Mesodermal cell (in vitro differentiated cells): Measurements from ENCODE around the gene KCNAB3.

Source experiments
- H3K27ac ChIP-seq: 2 replicates; pipeline ENCODE4 v1.7.0; 2013; ENCODE audit warnings: mild to moderate bottlenecking, low read depth, low read length, moderate library complexity; ENCODE audit not compliant: severe bottlenecking
- H3K36me3 ChIP-seq: 2 replicates; pipeline ENCODE4 v1.7.1; 2013; ENCODE audit warnings: mild to moderate bottlenecking, low read length, moderate library complexity; ENCODE audit not compliant: control insufficient read depth, insufficient read depth
- H3K4me1 ChIP-seq: one replicate; pipeline ENCODE4 v1.7.1; 2013; ENCODE audit warnings: mild to moderate bottlenecking, low read length; ENCODE audit not compliant: insufficient read depth, control insufficient read depth, poor library complexity, severe bottlenecking
- H3K4me3 ChIP-seq: 2 replicates; pipeline ENCODE4 v1.7.0; 2013; ENCODE audit warnings: low read length, control low read depth, mild to moderate bottlenecking; ENCODE audit not compliant: insufficient read depth, poor library complexity, severe bottlenecking; ENCODE audit errors: extremely low read depth
- H3K9me3 ChIP-seq: 2 replicates; pipeline ENCODE4 v1.7.1; 2013; ENCODE audit warnings: mild to moderate bottlenecking, low read length, moderate library complexity; ENCODE audit not compliant: control insufficient read depth
- WGBS, 2 experiments: methylation state at CpG; one replicate each; pipeline ENCODE4 v1.1.5; 2013; ENCODE audit warnings: missing lambda C conversion rate in 2 of 2; ENCODE audit not compliant: insufficient coverage in 2 of 2; 5-methylcytosine and 5-hydroxymethylcytosine counted together

Gene KCNAB3

DNA sequence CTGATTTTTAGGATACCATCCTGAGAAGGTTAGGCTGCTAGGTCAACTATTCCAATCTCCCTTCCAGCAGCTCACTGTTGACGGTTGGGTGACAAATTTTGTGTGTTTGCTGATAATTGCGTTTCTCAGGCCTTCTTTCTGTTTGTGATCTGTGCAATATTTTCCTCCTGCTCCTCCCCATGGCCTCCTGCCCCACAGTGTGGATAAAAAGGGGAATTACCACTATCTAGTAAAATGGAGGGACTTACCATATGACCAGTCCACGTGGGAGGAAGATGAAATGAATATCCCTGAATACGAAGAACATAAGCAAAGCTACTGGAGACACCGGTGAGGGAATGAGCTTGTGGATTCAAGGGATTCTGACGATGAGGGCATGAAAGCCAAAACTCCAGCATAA lies 31.9 kb downstream of the KCNAB3 start:
- Histone ChIP-seq H3K9me3 (no peaks in the 10 kb centered on the region), H3K27ac (no peak overlapping the region), H3K4me1 (no peaks in the 10 kb centered on the region), H3K4me3 (no peak overlapping the region), H3K36me3 (peaks cover 90% of the 10 kb centered on the region)
- WGBS, 2 experiments, result 88 to 90% methylated on average over 4 of the region's 6 CpGs

DNA sequence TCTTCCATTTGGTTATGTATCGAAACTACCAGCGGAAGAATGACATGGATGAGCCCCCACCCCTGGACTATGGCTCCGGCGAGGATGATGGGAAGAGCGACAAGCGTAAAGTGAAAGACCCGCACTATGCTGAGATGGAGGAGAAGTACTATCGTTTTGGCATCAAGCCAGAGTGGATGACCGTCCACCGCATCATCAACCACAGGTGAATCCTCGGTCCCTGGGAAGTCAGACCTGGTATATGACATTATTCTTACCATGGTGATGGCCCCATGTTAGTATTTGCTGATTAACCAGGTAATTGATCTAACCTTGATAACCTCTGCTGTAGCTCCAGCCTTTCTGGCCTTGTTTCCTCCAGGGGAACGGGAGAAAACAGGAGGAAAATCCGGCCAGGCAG lies 32.6 kb downstream of the KCNAB3 start:
- Histone ChIP-seq H3K36me3 (peaks cover 85% of the 10 kb centered on the region), H3K27ac (no peak overlapping the region), H3K4me3 (no peak overlapping the region), H3K9me3 (no peaks in the 10 kb centered on the region), H3K4me1 (no peaks in the 10 kb centered on the region)
- 89 to 98% methylated on average over 12 to 13 of the region's 13 CpGs for WGBS, 2 experiments

DNA sequence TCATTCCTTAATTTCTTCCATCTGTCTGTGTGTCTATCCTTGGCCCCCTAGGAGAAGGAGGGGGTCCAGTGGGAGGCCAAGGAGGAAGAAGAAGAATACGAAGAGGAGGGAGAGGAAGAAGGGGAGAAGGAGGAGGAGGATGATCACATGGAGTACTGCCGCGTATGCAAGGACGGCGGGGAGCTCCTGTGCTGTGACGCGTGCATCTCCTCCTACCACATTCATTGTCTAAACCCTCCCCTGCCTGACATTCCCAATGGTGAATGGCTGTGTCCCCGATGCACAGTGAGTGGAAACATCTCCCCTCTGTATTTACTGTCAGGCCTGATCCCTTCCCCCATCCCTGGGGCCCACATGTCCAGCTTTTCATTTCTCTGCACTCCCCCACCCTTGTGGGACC lies 34.8 kb downstream of the KCNAB3 start:
- whole genome bisulfite sequencing, 2 experiments, result 97 to 100% methylated on average over 1 to 7 of the region's 8 CpGs
- Histone ChIP-seq H3K36me3 (peaks cover 84% of the 10 kb centered on the region), H3K4me3 (no peak overlapping the region), H3K27ac (no peak overlapping the region), H3K4me1 (no peaks in the 10 kb centered on the region), H3K9me3 (no peaks in the 10 kb centered on the region)

DNA sequence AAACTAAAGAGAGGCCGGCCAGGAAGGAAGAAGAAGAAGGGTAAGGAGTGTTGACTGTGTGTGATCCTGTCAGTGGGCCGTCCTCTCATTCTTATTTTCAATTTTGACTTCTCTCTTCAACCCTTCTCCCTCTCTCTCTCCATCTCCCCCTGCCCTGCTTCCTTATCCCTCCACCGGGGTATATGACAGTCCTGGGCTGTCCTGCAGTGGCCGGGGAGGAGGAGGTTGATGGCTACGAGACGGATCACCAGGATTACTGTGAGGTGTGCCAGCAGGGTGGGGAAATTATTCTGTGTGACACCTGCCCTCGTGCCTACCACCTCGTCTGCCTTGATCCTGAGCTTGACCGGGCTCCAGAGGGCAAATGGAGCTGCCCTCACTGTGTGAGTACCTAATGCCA lies 35.4 kb downstream of the KCNAB3 start:
- Histone ChIP-seq H3K9me3 (no peaks in the 10 kb centered on the region), H3K4me1 (peaks cover 4% of the 10 kb centered on the region), H3K4me3 (no peak overlapping the region), H3K36me3 (peaks cover 78% of the 10 kb centered on the region), H3K27ac (no peak overlapping the region)
- 97% methylated on average over 7 of the region's 9 CpGs for WGBS, 2 experiments

DNA sequence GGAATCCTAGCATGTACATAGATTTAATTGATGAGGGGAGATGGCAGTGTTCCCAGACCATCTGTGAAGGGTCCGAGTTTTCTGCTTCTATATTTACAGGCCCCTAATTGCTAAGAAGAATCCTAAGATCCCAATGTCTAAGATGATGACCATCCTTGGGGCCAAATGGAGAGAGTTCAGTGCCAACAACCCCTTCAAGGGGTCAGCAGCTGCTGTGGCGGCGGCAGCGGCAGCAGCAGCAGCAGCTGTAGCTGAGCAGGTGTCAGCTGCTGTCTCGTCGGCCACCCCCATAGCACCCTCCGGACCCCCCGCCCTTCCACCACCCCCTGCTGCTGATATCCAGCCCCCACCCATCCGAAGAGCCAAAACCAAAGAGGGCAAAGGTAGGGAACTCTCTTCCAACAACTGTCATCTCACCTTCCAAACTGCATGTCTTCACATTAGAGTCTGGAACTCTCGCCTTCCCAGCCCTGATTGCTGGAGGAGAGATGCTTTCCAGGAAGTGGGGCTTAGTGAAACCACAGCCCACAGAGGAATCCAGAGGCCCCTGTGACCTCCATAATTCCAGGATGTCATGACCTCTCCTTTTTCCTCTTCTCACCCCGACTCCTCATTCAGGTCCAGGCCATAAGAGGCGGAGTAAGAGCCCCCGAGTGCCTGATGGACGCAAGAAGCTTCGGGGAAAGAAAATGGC lies 36.3 kb downstream of the KCNAB3 start:
- H3K9me3 ChIP-seq, result no peaks in the 10 kb centered on the region
- H3K27ac ChIP-seq, result no peak overlapping the region
- H3K36me3 ChIP-seq, result peaks cover 69% of the 10 kb centered on the region
- 94 to 100% methylated on average over 4 to 8 of the region's 15 CpGs for WGBS, 2 experiments
- H3K4me1 ChIP-seq, result peaks cover 11% of the 10 kb centered on the region
- no peak overlapping the region for H3K4me3 ChIP-seq

DNA sequence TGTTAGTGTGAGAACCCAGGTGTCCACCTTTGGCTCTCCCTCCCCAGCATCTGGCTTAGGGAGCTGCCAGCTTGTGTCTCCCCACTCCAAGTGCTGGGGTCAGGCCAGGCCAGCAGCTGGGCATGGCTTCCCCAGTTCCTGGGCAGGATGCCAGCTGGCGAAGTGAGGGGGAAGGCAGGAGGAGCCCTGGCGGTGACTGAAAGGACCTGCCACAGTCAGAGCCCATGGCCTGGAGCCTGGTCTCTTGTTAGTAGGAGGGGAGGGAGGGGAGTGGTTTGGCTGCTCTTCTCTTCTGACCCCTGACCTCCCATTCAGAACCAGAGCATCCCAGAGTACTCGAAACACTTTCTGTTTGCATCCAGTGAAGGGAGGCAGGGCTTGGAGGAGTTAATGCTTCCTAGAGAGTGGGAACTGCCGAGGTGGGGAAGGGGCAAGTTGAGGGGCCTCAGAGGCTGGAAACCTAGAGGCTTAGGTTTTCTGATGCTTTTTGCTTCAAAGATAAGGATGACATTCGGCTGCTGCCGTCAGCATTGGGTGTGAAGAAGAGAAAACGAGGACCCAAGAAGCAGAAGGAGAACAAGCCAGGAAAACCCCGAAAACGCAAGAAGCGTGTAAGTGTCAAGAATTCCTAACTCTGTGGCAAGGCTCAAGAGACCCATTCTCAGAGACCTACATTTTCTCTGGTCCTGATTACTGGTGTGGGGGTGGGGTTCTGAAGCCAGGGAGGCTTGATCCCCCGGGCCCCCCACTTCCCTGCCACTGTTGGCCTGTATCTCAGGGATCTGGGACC lies 40.3 kb downstream of the KCNAB3 start:
- Histone ChIP-seq H3K4me1 (peaks cover 24% of the 10 kb centered on the region), H3K4me3 (no peak overlapping the region), H3K27ac (peak overlapping the region; percentile 23), H3K9me3 (no peaks in the 10 kb centered on the region), H3K36me3 (peaks cover 39% of the 10 kb centered on the region)
- WGBS, 2 experiments, result 79 to 90% methylated on average over 7 to 10 of the region's 11 CpGs

DNA sequence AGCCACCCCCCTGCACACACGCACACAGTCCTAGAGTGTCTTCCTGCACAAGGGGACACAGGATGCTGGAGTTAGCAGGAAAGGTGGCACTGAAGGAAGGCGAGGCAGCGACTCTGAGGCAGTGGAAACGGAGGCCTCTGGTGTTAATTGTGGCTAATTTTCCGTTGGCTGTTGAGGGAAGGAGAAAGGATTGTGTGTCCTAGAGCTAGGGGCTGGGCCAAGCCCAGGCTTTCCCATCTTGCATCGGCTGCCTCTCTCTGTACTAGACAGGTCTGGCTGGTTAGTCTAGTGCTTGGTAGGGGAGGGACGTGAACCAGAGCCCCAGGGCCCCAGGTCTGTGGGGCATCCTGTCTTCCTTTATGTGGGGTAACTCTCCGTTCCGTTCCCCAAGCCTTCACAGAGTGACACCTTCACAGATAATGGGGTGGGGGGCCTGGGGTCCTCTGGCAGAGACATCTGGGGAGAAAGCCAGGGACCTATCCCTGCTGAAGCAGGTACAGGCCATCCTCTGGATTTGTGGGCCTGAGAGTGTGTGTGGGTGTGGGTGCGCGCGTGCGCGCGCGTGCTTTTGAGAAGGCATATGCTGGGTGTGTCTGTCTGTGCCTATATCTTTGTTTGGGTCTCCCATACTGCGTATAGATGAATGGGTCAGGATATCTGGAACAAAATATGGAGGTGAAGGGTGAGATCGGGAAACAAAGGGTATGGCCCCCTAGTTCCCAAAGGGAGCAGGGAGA lies 41.3 kb downstream of the KCNAB3 start, which contains the start of gene CHD3:
CHD3 (plus strand) TSS at position 606 of the 737 bp plus-strand sequence. CDS start 212 bp downstream, outside the sequence.
- WGBS, 2 experiments, result 73 to 76% methylated on average over 14 of the region's 18 CpGs
- peaks cover 32% of the 10 kb centered on the region for H3K4me1 ChIP-seq
- peaks cover 28% of the 10 kb centered on the region for H3K36me3 ChIP-seq
- H3K27ac ChIP-seq, result peak within 1 kb of the TSS; percentile 92
- no peaks in the 10 kb centered on the region for H3K9me3 ChIP-seq
- peak within 1 kb of the TSS; percentile 68 for H3K4me3 ChIP-seq

DNA sequence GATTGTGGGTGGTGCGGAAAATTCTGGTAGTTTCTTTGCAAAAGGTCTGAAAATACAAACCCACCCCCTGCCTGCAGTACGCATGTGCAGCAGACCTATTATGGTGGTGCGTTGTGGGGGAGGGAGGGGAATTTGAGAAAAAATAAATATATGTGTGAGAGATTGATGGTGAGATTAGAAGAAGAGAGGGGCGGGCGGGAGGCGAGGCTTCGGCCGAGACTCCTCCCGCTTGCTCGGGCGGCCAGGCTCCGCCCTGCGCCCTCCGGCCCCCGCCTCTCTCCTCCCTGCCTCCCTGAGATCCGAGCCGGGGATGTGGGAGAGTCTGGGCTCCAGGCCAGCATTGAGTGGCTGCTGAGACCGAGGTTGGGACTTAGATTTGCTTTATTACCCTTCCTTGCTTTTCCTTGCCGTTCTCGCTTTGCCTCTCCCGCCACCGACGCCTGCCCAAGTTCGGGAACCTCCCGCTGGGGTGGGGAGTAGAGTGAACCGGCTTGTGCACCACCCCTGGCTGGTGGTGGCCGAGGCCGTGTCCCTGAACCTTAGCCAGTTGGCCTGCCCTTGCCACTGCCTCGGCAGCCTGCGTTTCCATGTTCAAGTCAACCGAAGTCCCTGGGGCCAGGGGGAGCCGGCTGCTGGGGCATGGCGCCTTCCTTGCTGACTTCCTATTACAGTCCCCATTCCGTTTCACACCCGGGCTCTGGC lies 42.0 kb downstream of the KCNAB3 start:
- 2% methylated on average over 24 to 25 of the region's 35 CpGs for WGBS, 2 experiments
- Histone ChIP-seq H3K4me3 (peak overlapping the region; percentile 68), H3K9me3 (no peaks in the 10 kb centered on the region), H3K4me1 (peaks cover 32% of the 10 kb centered on the region), H3K27ac (peak overlapping the region; percentile 92), H3K36me3 (peaks cover 21% of the 10 kb centered on the region)

DNA sequence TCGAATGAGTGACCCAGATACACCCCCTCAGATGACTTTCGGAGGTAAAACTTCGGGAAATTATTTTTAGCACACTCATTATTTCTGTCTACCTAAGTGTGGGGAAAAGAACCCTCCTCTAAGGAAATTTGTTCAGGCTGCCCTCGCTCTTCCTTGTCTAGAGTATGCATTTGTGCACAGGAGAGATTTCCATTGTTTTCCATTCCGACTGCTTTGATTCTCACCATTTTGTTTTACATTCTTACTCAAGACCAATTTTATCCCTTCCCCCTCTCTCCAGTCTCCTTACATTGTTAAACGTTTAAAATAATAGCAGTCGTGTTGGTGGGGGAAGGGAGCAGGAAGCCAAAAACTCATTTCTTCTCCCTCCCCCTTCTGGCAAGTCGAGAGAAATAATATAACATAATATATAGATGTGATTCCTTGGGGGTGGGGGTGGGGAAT lies 42.6 kb downstream of the KCNAB3 start:
- Histone ChIP-seq H3K27ac (peak overlapping the region; percentile 92), H3K9me3 (no peaks in the 10 kb centered on the region)

More for the DNA sequence above, 42.6 kb downstream of the KCNAB3 start:
- H3K4me3 ChIP-seq, result peak overlapping the region; percentile 68
- peaks cover 32% of the 10 kb centered on the region for H3K4me1 ChIP-seq
- peaks cover 21% of the 10 kb centered on the region for H3K36me3 ChIP-seq
- WGBS, 2 experiments, result 0 to 8% methylated on average over 2 to 4 of the region's 8 CpGs
